Erythroblast (primary cell): Measurements from ENCODE around the gene DLGAP5.

Experiments
- GATA1 ChIP-seq: IDR thresholded peaks from 2 replicates; pipeline ENCODE4 v1.6.1; 2011; ENCODE audit warnings: low read depth, mild to moderate bottlenecking, control low read depth, low read length, moderate library complexity
- POLR2A ChIP-seq: IDR thresholded peaks from 2 replicates; pipeline ENCODE4 v1.6.1; 2011; ENCODE audit warnings: mild to moderate bottlenecking, low read length

DNA sequence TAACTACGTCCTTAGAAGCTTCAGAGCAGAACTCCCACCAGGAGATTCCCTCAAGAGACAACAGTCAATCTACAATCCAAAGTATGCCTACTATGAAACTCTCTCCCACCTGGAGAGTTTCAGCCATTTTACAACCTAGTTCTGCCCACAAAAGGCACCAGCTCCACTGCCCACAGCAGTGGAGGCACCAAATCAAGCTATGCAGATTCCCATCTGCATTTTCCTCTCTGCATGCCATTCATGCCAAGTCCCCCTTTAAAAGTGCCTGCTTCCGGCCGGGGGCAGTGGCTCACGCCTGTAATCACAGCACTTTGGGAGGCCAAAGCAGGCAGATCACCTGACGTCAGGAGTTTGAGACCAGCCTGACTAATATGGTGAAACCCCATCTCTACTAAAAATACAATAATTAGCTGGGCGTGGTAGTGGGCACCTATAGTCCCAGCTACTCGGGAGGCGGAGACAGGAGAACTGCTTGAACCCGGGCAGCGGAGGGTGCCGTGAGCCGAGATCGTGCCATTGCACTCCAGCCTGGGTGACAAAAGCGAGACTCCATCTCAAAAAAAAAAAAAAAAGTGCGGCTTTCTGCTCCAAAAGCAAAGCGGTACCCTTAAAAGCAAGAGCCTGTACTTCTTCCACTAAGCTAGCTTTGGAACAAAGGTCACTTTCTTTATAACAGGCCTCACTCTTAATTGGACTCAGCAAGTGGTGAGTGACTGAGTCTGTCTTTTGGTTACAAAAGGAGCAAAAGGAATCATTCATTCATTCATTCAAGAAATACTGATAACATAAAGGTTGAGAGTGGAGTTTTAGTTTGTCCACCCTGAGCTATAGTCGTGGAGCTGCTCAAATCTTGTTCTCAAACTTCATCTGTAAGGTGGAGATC, 10.1 kb upstream of the DLGAP5 start:
- TF ChIP-seq POLR2A (no peak), GATA1 (no peak)
